Amniotic epithelial cell (primary cell): Measurements from ENCODE around the gene ASAP2.

Experiments used
- DNase-seq: peaks from one replicate; pipeline ENCODE4 v3.0.0-alpha.2; 2010; ENCODE audit warnings: low read depth

Gene ASAP2

DNA sequence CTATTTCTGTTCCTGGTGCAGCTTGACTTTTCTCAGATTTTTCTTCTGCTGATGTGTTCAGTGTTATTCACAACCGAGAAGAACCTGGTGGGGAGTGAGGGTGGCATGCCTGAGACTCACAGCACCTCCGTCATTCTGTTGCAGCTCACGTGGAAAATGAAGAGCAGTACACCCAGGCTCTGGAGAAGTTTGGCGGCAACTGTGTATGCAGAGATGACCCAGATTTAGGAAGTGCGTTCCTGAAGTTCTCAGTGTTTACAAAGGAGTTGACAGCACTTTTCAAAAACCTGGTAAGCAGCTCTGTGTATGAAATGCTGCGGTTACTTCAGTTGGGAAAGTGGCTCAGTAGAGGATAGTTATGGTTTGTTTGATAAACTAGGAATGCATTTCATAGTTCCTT, 90.5 kb downstream of the ASAP2 start:
- peak; percentile 96 for DNase-seq

DNA sequence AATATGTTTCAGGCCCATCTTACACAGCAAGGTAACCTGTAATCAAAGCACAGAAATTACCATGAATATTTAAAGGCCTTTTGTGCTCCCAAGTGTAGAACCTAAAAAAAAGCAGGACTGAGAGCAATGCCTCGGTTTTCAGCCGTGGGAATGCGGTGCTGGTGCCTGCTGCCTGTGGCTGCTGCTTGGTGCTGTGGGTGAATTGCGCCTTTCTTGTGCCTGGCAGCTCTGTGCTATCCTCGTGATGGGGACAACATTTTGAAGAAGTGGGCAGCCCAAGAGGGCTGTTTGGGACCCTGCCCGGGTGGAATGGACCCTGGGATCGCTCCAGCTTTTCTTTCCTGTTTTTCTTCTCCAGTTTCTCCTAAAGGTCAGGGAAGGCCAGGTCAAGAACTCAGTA, 91.2 kb downstream of the ASAP2 start:
- no peak for DNase-seq

DNA sequence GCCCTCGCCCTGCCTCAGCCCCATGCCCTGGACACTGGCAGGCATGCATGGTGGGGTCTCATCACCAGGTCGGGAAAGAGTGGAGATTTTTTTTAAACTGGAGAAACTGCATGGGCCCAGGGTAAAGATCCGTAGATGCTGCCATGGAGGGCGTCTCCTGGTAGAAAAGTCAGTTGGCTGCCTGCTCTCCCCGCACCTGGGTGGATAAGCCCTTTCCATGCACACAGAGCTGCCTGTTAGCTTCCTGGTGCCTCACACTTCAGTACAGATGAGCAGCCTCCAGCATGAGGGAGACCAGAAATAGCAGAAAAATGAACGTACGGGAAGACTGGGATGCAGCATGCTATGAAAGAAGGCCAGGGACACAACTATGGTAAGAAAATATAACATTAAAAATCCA, 92.0 kb downstream of the ASAP2 start:
- DNase-seq = no peak

DNA sequence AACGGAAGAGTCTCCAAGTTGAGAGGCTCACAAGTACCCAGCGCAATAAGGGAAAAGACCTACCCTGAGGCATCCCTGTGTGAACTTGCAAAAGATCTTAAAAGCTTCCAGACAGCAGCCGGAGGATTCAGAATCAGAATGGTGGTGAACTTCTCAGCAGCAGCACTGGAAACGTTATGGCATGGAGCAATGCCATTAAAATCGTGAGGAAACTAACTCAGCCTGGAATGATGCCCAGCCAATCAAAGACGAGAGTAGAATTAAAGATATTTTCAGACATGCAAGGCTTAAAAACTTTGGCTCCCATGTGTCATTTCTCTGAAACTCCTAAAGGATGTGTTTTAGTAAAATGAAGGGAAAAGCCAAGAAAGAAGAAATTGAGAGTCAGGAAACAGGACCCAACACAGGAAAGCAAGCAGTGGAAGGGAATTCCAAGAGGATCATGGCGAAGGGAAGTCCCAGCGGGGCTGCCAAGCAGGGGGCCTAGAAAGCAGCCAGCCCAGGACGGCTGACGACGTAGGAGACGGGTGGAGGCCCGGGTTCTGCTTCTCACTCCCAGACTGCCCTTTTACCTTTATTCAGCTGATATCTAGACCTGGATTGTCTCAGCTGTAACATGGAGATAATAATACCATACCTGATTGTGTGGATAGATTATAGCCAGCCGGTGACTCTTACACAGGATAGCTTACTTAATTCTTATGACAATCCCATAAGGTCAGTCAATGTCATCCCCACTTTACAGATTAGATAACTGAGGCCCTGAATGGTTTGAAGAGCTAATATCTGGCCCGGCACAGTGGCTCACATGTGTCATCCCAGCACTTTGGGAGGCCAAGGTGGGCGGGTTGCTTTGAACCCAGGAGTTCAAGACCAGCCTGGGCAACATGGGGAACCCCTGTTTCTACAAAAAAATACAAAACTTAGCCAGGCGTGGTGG, 92.8 kb downstream of the ASAP2 start:
- DNase-seq = no peak

DNA sequence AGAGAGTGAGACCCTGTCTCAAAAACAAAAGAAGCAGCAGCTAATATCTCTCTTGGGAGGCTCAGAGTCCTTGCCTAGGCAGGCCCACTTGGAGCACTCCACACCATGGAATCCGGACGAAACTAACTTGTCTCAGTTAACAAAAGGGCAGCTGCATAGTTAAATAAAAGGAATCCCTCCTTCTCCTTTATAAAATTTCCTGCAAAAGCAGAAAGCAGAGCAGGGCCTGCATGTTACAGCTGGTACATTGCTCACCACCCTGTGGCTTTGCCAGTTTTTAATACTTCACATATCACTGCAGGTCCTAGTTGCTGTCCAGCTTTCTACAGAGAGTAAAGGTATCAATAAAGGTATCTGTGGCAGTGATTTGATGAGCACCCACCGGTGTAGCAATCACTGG, 93.6 kb downstream of the ASAP2 start:
- no peak for DNase-seq

DNA sequence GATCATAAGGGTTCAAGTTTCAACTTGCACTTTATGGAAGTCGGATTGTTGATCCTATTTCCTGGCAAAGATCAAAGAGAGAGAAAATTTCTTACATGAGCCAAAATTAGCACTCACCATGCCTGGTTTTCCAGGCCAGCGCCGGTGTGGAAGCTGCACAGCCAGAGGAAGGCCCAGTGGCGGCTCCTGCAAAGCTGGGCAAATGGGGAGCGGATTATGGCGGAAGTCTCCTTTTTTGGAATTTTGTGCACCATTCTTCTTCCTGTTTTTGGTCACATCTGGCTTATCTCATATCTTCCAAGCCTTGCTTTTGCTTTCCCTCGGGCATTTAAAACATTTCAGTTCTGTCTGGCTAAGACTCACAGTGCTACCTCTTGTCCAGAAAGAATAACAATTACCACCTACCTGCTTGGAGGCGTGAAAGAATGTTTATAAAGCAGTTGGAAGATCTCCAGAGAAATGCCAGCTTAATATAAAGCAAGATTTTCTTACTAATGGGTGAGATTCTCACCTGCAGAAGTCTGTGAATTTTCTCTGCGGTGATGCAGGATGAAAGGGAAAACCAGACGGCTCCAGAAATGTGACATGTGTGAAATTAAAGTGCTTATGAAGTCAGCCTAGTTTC, 94.3 kb downstream of the ASAP2 start:
- DNase-seq = peak; percentile 75

DNA sequence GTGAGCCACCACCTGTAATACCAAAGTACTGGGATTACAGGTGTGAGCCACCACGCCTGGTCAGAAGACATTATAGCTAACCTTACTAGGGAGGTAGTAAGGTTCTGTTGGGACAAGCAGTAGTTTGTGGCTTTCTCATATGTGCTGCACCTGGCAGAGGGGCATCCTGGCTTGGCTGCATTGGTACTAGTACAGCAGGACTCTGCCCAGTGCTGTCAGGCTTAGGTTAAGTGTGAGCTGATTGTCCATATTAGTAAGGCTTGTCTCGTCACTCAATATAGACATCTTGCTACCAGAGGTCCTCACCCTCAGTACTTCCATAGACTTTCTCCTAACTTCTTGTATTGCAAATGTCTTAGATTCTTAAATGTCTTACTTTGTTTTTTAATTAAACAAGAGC, 96.1 kb downstream of the ASAP2 start:
- no peak for DNase-seq

DNA sequence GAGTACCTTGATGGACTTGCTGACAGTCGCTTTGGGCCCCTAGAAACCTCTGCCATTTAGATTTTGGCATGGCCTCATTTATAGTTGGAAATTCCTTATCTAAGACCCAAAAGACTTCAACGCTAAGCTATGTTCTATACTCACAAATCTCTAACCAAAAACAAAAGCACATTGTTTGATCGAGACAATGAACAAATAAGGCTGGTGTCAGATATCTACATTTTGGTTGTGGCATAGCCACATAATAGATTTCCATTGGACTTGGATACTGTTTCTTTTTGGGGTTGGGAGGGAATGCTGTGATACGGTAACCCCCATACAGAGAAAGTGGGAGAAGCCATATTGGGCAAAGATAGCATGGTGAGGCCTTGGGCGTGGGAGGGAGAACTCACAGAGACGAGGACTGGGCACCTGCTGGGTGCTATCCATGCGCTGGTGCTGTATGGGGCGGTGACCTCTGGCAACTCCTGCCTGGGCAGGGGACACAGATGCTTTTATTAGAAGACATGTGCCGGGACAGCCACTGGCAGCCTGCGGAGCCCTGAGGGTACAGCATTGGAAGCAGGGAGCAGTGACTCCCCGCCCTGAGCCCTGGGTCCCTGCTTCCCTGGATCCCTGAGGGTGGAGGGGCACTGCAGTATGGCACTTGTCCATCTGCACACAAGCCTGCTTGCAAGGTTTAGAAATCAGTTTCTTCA, 97.1 kb downstream of the ASAP2 start:
- DNase-seq = no peak

DNA sequence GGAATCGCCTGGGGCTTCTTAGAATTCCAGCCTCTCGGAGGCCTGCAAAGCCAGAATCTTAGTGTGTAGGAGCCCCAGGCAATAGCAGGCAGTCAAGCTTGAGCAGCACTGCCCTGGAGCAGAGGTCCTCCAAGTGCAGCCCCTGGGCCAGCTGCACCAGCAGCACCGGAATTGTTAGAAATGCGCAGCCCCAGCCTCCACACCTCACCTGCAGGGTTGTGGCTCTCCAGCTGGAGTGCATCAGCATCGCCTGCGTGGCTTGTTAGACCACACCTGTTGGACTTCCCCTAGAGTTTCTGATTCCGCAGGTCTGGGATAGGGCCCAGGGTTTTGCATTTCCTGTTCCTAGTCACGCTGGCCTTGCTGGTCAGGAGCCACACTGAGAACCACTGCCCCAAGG, 100.3 kb downstream of the ASAP2 start:
- no peak for DNase-seq

DNA sequence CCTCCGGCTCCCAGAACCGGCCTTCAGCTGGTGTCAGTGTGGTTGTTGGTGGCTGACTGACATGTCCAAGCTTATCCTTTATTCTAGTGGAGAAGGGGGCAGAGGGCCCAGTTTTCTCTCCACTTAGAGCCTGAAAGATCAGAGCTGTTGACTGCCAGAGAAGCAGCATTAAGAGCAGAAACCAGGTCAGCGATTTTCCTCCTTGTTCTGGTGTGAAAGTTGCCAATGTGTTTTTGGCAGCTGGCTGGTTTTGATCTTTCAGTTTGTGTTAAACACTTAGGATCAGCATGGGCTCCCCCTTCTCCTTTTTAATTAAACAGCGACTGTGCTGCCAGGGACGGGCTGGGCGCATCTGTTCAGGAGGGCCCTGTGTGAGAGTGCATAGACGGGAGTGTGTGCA, 100.9 kb downstream of the ASAP2 start:
- no peak for DNase-seq

DNA sequence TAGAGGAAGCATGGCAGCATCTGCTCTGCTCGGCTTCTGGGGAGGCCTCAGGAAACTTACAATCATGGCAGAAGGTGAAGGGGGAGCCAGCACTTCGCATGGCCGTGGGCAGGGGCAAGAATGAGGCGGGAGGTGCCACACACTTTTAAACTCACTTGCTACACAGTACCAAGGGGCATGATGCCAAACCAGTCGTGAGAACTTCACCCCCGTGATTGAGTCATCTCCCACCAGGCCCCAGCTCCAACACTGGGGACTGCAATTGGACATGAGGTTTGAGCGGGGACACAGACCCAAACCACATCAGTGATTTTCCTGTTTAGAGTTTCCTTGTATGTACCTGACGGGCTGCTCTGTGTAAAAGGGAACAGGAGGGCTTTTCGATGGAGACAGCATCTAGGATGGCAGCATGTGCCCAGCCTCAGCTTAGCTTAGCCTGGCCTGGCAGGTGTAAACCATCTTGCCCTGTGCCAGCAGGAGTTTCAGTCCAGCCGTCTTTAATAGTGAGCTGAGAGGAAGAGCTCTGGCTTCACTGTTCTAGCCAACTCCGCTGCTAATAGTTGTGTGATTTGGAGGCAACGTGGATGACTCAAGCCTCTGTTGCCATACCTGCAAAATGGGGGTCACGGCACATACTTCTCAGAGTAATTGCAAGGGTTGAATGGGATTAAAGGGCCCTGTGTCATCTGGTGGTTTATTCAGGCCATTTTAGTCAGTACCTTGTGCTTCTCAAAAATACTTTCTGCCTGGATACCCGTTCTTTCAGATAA, 101.8 kb downstream of the ASAP2 start:
- DNase-seq = no peak

DNA sequence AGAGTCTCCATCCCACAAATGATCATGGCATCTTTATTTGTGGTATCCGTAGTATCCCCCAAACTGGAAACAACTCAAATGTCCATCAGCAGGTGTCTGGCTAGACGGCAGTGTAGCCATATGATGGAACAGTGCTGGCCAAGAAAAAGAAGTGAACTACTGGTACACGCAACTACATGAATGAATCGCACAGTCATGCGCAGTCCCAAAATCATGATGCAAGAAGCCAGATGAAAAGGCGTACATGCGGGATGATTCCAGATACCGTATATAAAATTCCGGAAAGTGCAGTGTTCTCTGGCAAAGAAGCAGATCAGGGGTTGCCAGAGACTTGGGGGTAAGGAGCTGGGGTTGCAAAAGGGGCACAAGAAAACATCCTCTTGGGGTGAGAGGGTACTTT, 102.5 kb downstream of the ASAP2 start:
- DNase-seq = no peak

DNA sequence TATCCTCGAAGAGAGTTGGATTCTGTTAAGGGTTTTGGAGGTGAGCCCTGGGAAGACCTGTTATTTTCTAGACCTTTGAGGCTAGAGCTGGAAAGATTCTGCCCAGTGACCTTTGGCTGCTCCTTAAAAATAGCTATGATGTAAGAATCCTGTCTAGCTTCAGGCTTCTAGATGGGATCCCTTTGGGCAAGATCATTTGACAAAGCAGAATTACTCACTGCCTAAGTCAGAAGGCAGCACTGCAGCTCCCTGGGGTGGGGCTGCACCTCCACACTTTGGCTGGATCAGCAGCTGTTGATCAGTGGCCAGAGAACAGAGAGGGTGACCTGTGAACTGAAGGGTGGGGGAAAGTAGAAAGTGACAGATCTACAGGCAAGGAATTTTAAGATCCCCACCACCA, 103.8 kb downstream of the ASAP2 start:
- peak; percentile 88 for DNase-seq

DNA sequence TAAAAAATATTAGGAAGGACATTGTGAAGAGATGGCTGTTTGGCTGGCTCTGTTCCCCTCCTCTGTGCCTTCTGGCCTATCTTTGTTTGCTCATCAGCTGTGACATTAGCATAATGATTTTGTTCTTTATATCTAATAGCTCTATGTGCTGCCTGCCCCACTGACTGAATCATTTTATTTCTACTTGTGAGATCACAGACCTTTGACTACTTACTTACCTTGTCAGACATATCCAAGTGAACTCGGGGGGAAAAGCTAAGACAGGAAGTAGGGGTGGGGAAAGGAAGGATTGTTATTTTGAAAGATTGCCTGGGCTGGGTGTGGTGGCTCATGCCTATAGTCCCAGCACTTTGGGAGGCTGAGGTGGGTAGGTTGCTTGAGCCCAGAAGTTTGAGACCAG, 104.2 kb downstream of the ASAP2 start:
- no peak for DNase-seq

DNA sequence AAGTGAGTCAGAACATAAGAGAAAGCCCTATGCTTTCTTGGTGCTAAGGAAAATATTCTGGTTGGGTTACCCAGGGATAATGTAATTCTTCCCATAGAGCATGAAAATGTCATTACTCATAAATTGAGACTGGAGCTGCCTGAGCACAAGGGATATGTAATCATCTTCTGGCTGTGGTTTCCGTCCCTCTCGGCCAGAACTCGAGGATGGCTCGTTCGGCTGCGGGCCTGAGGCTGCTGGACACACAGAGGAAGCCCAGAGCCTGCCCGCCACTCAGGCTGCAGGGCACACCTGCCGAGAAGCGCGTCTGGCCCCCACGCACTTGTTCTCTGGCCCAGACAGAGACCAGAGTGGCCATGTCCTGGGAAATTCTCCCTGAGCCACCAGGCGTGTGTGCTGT, 104.9 kb downstream of the ASAP2 start:
- peak; percentile 88 for DNase-seq

DNA sequence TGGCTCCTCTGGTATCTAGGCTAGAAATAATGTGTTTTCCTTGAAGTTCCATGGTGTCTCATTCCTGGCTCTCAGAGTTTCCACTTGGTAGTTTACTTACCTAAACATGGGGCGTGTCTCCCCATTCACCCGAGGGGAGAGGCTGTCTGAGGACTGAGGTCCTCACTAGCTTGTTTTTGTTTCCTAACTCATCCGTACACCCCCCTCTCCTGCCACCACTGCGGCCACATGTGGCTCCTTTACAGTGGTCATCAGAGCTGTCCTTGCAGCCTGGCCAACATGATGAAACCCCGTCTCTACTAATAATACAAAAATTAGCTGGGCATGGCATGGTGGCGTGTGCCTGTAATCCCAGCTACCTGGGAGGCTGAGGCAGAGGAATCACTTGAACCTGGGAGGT, 106.0 kb downstream of the ASAP2 start:
- no peak for DNase-seq

DNA sequence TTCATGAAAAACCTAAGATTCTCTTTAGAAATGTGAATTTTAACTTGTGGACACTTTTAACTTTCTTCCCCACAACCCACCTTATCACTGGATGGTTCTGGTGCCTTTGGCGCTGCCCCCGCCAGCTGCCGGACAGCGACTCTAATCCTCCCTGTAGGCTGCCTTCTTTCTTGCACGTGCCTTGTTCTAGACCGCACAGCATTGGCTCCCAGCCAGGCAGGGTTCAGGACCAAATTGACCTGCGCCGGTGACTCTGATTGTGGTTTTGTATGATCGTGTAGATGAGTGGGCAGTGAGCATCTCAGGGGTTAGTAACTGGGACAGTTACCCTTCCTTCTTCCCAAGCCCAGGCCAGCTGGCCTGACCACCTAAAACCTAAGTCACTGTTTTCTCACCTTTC, 106.8 kb downstream of the ASAP2 start:
- peak; percentile 51 for DNase-seq

DNA sequence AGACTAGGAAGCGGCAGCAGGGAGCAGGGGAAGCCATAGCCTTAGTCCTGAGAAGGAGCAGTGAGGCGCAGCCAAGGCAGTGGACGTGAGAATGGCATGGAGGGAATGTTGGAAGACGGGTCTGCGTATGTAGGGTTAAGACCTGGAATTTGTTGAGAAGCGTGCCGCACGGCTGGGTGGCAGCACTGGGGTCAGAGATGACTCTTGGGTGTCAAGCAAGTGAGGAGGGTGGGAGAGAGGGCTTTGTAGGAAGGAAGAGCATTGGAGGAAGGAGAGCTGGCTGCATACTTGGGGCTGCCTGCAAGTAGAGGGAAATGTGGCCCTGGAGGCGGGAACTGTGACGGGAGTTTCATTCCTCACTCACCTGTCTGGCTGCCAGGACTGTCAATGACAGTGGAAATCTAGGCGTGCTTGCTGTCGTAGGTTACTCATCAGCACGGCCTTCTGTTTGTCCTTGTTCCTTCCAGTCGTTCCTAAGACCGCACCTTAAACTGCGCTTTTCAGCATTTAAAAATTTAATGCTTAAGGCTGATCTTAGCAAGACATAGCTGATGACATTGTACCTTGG, 108.8 kb downstream of the ASAP2 start:
- no peak for DNase-seq

DNA sequence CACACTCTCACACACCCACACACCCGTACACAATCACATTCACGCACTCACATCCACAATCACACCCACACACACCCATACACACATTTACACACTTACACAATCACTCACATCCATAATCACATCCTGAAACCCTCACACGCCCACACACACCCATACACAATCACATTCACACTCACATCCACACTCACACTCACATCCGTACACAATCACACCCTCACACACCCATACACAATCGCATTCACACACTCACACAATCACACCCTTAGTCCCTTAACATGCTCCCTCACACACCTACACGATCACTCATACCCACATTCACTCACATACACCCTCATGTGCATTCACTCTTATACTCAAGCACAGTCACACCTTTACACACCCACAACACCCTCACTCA, 110.9 kb downstream of the ASAP2 start:
- DNase-seq = no peak

DNA sequence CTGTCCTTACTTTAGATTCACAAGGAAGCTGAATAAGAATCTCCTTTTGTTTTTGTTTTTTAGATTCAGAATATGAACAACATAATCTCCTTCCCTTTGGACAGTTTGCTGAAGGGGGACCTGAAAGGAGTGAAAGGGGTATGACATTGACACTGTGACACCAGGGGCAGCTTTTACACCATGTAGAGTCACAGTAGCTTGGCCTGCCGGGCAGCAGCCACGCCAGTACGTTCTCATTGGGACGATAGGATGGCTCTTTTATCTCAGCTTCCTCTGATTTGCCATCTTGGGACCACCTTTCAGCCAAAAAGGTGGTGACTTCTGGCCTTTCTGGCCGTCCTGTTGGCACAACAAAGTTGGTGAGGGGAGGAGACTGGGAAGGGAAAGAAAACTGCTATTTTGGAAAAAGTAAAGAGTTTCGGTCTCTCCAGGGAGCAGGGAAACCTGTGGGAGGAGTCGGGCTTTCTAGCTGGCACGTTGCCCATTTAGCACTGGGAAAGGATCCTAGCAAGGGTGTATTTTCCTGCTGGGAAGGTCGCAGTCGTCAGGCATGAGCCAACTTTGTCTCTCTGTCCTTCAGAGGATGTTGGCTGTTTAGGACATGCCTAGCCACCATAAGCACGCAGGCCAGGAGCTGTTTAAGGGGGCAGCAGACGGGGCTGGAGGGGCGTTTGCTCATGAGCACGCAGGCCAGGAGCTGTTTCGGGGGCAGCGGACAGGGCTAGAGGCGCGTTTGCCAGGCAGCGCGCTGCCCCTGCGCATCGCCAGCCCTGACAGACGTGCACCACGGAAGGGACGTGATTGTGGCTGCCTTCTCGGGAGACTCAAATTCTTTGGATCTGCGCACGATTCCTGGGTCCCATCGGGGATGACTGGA, 112.1 kb downstream of the ASAP2 start:
- DNase-seq = no peak

DNA sequence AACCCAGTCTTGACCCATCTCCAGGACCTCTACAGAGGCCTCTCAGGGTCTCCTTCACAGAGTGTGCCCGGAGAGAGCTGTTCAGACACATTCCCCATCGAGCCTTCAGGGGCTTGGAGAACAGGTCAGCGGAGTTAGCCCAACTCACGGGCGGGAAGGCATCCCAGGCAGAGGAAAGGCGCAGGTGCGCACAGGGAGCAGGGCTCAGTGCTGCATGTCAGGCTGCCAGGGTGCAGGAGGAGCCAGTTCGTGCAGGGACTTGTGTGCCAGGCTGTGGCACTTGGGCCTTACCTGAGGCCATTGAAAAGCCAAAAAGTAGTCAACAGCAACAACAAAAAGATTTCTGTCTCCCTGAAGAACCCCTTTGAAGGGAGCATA, 112.7 kb downstream of the ASAP2 start:
- DNase-seq = no peak
